Stimulated activated CD4-positive, alpha-beta T cell treated with anti-CD3 and anti-CD28 coated beads, Interleukin-12 subunit alpha, Interleukin-12 subunit beta, amount 100 ng/mL, for 24 hours (primary cell): ENCODE results near the gene CYP26B1.
A peak's percentile ranks its signal among the peaks of the same experiment; 100 is the strongest.

Experiments
- DNase-seq, 2 experiments: peaks; one replicate each; pipeline ENCODE4 v3.0.0-alpha.2; 2020; ENCODE audit warnings: low read depth in 2 of 2

Gene CYP26B1

DNA sequence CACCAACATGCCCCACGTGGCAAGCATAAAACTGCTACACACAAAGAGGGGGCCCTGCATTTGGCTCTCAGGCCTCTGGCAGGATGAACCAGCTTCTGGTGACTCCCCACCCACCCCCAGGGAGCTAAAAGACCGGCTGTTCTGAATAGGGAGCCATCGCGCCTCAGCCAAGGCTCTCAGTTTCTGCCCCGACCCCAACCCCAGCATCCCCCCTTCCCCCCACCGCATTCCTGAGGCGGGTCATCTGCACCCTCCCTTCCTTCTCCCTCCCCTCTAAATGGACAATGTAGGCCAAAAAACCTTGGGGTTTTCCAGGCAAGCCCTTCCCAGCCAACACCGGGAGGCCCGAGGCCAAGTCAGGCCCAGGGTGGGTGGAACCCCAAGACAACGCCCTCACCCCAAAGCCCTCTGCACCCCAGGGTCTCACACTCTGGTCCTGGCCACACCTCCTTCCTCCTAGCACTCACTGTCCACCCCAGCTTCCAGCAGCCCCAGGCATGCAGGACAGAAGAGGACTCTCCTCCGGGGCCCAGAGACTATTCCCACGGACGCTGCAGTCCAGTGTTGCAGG is 5.7 kb downstream of the CYP26B1 start:
- DNase-seq: no peak

DNA sequence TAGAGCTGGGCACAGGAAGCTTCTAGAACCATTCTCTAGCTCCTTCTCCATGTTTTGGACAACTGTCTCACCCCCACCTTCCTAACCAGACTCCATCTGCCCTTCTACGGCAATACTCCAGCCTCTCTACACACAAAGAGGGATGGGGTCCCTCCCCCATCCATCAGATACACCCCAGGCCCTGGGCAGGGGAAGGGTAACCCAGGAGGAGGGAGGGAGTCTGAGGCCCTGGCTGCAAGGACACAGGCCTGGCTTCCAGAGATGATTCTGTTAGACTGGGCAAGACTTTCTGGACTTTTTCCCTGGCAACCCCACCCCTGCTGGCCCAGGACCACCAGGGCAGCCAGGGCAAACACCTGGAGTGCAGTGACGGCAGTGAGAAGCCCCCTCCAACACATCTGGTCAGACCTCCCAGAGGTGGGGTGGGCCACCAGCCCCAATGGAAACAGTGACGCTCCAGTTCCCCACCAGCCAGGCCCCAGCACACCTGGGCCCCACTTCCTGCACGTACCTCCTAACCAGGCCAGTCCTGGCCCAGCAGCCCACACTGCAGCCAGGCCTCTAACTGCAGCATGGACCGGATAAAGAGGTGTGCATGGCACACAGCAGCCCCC is 6.5 kb downstream of the CYP26B1 start:
- no peak for DNase-seq

DNA sequence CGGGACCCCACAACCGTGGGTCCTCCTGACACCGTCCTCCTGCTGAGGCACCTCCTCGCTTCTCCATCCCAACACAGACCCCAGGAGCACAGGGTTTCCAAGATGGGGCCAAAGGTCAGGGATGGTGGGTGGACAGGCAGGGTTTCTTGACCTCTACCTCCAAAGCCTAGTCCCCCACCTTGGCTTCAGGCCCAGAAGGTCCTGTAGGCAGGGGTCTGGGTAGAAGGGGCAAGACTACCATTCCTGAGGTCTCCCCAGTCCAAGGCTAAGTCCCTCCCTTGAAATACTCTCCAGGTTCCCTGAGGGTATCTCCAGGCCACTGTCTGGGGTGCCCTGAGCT is 7.1 kb downstream of the CYP26B1 start:
- no peak for DNase-seq

DNA sequence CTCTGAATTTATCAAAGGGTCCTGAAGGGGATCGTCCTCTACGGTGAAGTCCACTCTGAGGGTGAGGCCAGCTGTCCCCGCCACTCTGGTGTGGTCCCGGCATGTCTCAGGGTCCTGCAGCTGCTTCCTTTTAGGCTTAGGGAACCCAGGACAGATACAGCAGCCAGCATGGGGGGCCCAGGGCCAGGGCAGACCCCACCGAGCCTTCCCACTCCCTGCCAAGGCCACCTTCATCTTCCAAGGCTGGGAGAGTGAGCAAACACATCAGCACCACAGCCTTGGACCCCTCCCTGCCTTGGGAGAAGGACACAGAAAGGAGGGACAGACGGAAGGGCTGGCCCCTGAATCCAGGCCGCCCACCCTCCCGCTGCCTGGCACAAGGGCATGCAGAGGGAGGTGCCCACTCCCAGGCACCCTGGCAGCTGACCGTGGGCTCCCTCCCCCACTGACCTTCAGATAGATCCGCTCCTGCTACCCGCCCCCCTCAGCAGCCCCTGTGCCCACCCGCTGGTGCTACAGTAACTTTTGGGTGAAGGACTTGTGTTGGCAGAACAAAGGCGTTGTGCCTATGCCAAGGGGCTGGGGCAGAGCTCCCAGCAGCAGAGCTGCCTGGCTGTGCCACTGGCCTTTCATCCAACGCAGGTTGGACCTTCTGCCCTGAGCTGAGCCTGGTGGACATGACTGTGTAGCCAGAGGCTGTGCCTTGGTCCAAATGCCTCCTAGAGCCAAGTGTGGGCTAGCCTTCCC is 7.6 kb downstream of the CYP26B1 start:
- no peak for DNase-seq

DNA sequence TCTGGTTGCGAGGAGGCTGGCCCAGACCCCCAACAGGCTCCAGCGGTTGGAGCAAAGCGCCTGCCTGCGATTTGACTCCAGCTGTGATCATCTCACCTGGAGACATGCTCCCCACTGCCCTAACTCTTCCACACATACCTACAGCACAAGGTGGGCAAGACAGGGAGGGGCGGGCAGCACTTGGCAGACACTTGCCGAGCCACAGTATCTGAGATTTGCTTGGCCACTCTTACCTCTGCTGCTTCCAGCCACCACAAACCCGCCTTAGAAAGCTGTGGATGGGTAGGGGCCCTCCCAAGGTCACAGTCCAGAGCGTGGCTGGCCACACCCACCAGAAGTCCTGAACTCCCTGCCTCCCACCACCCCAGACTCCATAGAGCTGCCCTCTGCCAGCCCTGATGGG is 8.2 kb downstream of the CYP26B1 start:
- no peak for DNase-seq

DNA sequence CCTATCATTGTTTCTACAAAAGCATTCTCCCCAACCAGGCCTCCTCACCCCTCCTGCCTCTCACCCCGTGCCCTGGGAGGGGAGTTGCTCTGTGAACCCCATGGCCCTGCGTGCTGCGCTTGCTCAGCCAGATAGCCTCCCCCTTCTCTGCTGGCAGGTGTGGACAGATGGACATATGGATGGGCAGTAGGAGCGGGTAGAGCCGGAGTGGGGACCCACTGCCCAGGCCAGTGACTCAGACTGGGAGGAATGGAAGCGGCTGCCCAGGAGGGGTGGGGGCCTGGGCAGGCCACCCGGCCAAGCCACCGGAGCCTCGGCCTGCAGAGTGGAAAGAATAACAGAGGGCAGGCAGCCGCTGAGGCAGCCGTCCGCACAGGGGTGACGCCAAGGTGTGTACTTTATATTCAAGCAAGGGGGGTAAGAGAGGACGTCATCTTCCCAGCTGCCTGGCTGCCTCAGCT is 8.7 kb downstream of the CYP26B1 start:
- no peak for DNase-seq

DNA sequence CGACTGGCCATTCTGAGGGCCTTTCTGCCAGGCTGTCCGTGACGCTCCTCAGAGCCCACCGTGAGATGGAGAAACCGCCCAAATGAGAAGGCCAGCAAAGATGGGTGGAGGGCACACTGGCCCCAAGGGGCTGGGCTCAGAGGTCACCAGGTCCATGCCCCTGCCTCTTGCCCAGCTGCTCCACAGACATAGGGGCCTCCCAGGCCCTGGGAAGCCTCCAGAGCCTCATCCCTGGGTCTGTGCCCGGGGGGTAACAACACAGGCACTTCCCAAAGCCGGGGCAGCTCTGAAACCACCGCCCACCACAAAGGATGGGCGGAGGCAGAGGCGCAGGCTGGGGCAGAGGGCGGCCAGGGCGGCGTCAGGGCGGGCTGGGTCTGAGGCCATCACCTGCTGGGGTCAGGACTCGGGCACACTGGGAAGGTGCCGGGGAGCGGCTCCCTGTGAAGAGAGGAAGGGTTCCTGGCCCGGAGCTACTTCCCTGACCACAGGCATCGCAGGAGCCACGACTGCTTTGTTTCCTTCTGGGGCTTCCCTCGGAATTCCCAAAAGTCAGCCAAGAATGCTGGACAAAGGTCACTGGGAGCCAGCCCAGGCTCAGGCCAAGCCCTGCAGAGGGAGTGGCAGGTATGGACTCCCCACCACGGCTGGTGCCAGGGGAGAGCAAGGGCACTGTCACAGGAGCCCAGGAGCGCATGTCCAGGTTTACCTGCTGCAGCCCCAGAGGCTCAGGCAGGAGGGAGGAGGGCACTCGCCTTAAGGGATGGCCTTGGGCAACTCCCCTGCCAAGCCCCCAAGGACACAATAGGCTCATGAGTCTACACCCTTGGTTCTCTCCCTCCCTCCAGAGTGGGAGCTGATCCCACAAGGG is 9.4 kb downstream of the CYP26B1 start:
- no peak for DNase-seq

DNA sequence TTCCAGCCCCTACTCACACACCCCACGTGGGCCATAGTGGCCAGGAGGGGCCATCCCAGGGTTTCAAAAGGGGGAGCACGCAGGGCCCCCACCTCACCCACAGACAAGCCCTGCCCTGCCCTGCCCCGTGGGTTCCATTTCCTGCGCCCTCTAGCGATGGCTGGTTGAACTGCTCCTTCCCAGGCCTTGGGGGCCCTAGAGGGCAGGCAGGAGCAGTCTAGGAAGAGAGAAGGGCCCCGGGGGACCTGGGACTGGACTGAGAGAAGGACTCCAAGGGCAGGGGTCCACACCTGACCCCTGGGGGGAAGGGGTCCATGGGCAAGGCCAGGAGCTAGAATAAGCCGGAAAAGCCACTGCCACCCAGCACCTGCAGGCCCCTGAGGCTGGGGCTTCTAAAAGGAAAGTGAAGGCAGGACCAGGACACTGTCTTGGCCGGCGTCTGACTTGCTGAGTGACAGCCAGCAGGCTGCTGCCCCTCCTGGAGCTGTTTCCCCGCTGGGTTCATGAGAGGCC is 10.1 kb downstream of the CYP26B1 start:
- DNase-seq: peak; percentile 38 to 69

DNA sequence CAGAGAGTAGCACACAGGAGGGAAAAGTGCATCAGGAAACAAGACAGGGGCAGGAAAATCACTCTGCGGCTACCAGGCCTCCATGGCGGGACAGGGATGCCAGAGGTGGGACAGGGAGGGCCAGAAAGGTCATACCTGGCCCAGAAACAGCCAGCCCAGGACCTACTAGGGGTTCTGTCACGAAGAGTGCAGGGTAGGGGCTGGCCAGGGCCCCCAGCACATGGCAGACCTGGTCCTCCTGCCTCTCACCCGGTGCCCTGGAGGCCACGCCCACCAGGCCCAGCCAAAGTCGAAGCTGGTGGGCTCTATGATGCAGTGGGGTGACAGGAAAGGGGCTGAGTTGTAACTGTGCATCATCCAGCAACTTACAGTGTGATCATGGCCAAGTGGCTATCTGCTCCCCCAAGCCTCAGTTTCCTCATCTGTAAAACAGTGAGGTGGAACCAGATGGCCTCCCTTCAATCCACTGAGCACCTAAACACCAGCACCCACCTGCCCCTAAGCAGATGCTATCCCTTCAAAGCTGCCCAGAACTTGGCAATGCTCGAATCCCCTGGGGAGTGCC is 10.6 kb downstream of the CYP26B1 start:
- no peak for DNase-seq

DNA sequence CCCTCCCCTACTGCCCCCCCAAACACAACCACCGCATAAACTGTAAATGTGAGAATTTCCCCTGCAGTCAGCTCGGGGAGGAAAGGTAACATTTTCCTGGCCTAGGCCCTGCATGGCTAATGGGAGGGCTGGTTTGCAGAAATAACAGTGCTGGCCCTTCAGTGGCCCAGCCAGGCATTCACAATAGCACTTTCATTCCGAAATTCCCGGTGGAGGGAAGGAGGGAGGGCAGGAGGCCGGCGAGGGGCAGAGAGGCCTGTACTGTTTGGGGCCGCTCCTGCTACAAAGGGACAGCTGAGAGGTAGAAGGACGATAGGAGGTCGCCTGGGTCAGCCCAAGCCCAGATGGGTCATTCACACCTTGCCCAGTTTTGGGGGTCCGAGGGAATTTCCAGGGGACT is 11.3 kb downstream of the CYP26B1 start:
- no peak for DNase-seq

DNA sequence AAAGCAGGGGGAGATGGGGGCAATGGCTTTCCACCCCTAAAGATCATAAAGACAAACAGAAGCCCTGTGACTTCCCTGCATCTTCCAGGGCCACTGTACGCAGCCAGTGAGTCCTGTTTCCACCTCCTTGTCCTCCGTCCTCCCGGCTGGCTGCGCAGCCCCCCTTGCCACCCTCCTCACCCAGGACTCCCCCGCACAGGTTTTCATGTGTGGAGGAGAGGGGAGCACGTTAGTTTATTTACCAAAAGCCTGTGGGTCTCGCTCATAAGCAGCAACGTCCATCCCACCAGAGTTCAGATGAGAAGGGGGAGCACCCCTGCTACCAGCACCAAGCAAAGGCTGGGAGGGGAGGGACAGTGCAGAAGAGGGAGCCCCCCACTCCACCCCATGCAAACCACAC is 11.7 kb downstream of the CYP26B1 start:
- DNase-seq: no peak

DNA sequence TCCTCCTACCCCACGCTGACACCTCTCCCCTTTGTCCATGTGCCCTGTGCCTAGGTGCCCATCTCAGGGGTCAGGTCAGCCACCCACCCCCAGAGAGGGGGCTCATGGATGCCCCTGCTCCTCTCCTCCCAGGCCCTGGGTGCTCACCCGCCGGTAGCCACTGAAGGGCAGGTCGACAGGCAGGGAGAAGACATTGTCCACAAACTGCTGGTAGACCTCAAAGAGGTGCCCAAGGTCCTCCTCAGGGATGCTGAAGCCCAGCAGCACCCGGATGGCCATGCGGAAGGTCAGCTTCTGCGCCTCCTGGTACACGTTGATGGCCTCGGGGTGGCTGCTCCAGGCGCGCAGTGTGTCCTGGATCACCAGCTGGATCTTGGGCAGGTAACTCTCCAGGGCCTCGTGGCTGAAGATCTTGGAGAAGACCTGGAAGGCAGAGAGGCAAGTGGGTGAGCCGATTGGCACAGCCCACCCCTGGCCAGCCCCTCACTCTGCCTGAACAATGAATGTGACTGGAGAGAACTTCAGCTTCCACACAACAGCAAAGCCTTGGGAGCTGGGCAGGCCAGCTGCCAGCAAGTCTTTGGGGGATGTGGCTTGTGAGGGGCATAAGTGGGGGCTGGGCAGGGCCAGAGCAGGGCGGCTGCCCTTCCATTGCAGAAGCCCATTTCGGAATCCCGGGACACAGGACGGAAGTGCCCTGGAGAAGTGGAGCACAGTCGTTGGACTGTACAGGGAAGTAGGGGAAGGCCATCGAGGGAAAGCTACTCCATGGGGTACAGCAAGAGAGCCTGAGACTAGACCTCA is 12.5 kb downstream of the CYP26B1 start:
- DNase-seq: no peak

DNA sequence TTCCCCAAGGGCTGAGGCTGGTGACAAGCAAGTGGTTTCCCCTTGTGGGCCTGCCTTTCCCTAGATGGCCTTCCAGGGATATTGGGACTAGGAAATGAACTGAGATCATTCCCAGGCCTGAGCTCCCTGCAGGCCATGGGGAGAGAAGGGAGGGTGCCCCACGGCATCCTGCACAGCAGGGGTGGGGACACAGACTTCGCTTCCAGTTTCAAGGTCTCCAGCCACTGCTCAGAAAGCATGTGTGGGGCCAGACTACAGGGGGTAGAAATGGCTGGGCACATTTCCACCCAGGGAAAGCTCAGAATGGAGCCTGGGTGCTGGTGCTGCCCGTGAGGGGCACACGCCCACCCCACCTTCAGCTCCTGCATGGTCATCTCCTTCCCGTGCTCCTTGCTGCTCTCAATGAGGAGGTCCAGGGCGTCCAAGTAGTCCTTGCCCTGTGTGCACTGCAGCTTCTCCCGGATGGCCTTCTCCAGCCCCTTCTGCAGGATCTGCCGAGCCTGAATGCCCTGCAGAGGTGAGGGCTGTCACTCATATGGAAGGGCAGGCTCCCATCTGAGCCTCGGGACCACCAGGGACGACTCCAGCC is 13.2 kb downstream of the CYP26B1 start:
- no peak for DNase-seq

DNA sequence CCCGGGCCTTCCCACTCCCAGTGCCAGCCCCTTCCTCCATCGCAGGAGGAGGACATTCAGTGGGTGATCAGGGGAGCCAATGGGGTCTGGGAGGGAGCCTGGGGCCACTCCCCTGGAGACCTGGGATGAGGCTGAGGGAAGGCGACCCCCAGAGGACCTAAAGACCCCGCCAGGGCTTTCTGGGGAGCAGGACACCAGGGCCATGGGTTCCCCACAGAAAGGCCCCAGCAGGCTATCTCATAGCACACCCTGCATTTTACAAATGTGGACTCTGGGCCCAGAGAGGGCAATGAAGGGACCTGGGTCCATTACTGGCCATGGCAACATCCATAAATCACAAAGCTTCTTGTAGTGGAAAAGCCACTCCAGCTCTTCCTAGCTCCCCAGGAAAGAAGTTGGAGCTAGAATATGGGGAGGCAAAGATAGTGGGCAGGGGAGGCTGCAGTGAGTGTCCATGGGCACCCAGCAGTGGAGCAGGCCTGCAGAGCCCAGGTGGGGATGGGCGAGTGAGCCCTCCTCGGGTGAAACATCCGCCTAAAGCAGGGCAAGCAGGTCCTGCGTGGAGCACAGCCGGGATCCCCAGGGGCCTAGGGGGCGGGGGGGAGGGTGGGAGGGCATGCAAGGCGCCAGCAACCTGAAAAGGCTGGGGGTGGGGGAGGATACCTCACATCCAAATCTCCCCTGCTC is 13.8 kb downstream of the CYP26B1 start:
- no peak for DNase-seq

DNA sequence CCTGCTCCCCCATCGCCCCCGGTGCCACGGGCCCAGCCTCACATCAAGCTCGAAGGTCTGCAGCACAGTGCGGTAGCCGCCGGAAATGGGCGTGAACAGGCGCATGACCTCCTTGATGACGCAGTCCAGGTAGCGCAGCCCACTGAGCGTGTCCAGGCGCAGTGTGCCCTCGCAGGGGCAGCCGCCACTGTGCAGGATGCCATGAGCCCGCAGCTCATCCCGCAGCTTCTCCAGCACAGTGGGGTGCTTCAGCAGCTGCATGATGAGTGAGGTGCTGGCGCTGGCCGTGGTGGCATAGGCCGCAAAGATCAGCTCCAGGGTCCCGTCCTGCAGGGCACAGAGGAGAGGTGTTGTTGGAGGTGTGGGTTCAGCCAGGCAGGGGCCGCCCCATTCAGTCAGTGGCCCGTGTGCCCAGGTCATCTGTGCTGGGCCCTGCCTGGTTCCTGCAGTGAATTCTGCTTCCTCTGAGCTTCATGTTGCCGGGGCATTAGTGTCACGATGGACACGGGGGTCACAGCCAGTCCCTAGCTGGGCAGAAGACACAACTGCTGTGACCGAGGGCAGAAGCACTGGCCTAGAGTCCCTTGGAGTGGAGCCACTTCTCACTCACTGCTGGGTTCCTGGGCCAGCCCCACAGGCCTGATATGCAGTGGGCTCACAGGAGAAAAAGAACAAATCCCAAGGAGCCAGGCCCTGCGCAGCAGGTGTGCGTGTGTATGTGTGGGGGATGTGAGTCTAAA is 14.5 kb downstream of the CYP26B1 start:
- DNase-seq: no peak

DNA sequence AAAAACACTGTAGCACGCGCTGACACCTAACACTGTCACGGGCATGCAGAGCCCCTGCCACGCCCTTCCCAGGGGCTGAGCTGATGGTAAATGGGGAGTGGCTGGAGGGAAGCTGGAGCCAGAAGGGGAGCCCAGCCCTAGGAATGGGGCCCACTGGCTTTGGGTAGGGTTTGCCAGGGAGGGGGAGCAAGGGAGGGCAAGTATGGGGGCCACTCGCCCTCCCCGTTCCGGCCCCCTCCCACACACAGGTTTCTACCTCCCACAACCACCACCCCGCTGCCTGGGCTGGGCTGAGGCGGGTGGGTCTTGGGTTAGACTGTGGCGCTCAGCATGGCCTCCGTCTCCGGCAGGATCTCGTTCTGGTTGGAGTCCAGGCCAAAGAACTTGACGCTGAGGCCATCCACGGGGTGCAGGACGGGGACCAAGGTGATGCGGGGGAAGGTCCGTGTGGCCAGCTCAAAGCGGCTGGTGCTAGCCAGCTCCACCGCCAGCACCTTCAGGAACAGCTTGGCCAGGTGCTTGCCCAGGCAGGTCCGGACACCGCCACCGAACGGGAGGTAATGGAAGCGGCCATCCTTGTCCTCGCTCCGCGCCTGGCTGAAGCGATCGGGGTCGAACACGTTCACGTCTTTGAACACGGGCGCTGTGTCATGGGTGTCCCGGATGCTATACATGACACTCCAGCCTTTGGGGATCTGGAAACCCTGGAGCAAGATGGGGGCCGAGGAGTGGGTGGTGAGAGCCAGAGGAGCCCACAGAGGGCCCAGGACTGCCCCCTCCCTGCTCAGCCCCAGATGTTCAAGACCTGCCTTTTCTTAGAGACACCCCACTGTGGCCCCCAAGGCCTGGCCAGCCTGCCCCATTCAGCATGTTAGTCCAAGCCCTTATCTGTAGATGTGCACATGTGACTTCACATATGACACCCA is 15.5 kb downstream of the CYP26B1 start:
- no peak for DNase-seq

DNA sequence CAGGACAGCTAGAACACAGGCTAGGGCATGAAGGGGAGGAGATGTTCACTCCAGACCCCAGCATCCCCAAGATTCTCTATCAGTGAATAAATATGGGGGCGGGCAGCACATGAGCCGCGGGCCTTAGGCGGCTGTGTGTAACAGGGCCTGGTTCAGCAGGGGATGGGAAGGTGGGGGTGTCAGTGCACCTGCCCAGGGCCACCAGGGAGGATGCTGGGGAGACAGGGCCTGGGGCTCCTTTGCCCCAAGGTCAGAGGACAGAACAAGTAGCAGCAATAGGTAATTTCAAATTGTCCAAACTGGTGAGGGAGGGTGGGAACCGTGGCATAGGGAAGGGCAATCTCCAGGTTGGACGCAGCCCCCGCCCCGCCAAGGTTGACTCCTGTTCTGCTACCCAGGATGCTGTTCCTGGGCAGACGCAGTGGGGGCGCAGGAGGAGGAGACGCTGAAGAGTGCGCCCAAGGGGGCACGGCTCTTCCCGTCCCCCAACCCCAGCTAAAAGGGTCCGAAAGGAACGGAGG is 16.2 kb downstream of the CYP26B1 start:
- no peak for DNase-seq
